NCI-H2196 (cell line): ENCODE measurements around the gene SNRPB2.

Experiments used
- DNase-seq: peaks from one replicate; lab custom pipeline; 2025; ENCODE audit not compliant: unreplicated experiment; lab: John Stamatoyannopoulos, UW

The SNRPB2 gene

GRCh38 chr20:16729565-16730460 lies at the start of gene SNRPB2:
Gene SNRPB2, plus strand, starts transcription at chr20:16730026. Its CDS starts 1,677 bp downstream, at chr20:16731703.
- peak; percentile 96 for DNase-seq

GRCh38 chr20:16684416-16684815 lies 45.4 kb upstream of the SNRPB2 start:
- DNase-seq: no peak

GRCh38 chr20:16689906-16690305 lies 39.9 kb upstream of the SNRPB2 start:
- no peak for DNase-seq

- no peak for DNase-seq
Observed at GRCh38 chr20:16691381-16691780, 38.4 kb upstream of the SNRPB2 start.

- DNase-seq: no peak
Observed at GRCh38 chr20:16692009-16692408, 37.8 kb upstream of the SNRPB2 start.

GRCh38 chr20:16692442-16692841 lies 37.4 kb upstream of the SNRPB2 start:
- DNase-seq: no peak

- DNase-seq: no peak
Observed at GRCh38 chr20:16693278-16693677, 36.5 kb upstream of the SNRPB2 start.

GRCh38 chr20:16694161-16694560 lies 35.7 kb upstream of the SNRPB2 start:
- no peak for DNase-seq

GRCh38 chr20:16695628-16696027 lies 34.2 kb upstream of the SNRPB2 start:
- no peak for DNase-seq

GRCh38 chr20:16699293-16699692 lies 30.5 kb upstream of the SNRPB2 start:
- no peak for DNase-seq

- no peak for DNase-seq
Observed at GRCh38 chr20:16701296-16701695, 28.5 kb upstream of the SNRPB2 start.

- DNase-seq: no peak
Observed at GRCh38 chr20:16703570-16703969, 26.3 kb upstream of the SNRPB2 start.

GRCh38 chr20:16707674-16708073 lies 22.2 kb upstream of the SNRPB2 start:
- DNase-seq: no peak

- peak; percentile 66 for DNase-seq
Observed at GRCh38 chr20:16708602-16709001, 21.2 kb upstream of the SNRPB2 start.

GRCh38 chr20:16709017-16709416 lies 20.8 kb upstream of the SNRPB2 start:
- DNase-seq: no peak

GRCh38 chr20:16710781-16711180 lies 19.0 kb upstream of the SNRPB2 start:
- DNase-seq: no peak

- DNase-seq: no peak
Observed at GRCh38 chr20:16711661-16712258, 18.1 kb upstream of the SNRPB2 start.

GRCh38 chr20:16712511-16712947 lies 17.3 kb upstream of the SNRPB2 start:
- no peak for DNase-seq

- no peak for DNase-seq
Observed at GRCh38 chr20:16713066-16713465, 16.8 kb upstream of the SNRPB2 start.

GRCh38 chr20:16714242-16714641 lies 15.6 kb upstream of the SNRPB2 start:
- no peak for DNase-seq

- no peak for DNase-seq
Observed at GRCh38 chr20:16714751-16715150, 15.1 kb upstream of the SNRPB2 start.

- no peak for DNase-seq
Observed at GRCh38 chr20:16719421-16719820, 10.4 kb upstream of the SNRPB2 start.
